Gastroesophageal sphincter (tissue), 4 donors: ENCODE measurements around the gene TDP1. TPM values are rescaled to one million over a fixed set of nuclear protein-coding genes. Genes with fewer than 3 reads are reported as not detected.

Experiments
- ATAC-seq: fragments of 150-250 bp; one replicate; pipeline ENCODE4 v1.9.1; 2016; ENCODE audit warnings: mild to moderate bottlenecking, moderate library complexity
- H3K27ac ChIP-seq, 4 donors: fragments of 200-600 bp; sonication (generic) in 3 of 4; 1 replicate in 3 of 4; 2 replicates in 1 of 4; pipeline ENCODE4 v1.5.1; 2016 to 2019
- H3K27me3 ChIP-seq: fragments of 200-600 bp; sonication (generic); one replicate; pipeline ENCODE4 v1.5.1; 2019
- H3K36me3 ChIP-seq, 2 donors: fragments of 200-600 bp; sonication (generic); one replicate each; pipeline ENCODE4 v1.5.1; 2019; ENCODE audit warnings: control low read depth in 1 of 2
- H3K4me1 ChIP-seq, 3 donors: fragments of 200-600 bp; sonication (generic); 1 replicate in 2 of 3; 2 replicates in 1 of 3; pipeline ENCODE4 v1.5.1; 2016 to 2019; ENCODE audit warnings: control low read depth in 2 of 3
- H3K4me3 ChIP-seq, 2 donors: fragments of 200-600 bp; sonication (generic); one replicate each; pipeline ENCODE4 v1.5.1; 2019; ENCODE audit warnings: mild to moderate bottlenecking in 1 of 2, moderate library complexity in 1 of 2
- H3K9me3 ChIP-seq, 3 donors: fragments of 200-600 bp; sonication (generic); one replicate each; pipeline ENCODE4 v1.5.1; 2017 to 2019; ENCODE audit warnings: control low read depth in 2 of 3
- CTCF ChIP-seq, 4 experiments: fragments of 200-600 bp in 2 of 4; fragments of 450-650 bp in 2 of 4; sonication (generic) in 1 of 4; IDR thresholded peaks; one replicate each; pipeline ENCODE4 v1.5.1; 2017 to 2019; ENCODE audit warnings: antibody characterized with exemption in 4 of 4, mild to moderate bottlenecking in 2 of 4, moderate library complexity in 2 of 4
- EP300 ChIP-seq: sonication (generic); formaldehyde crosslinking; IDR thresholded peaks from one replicate; pipeline ENCODE4 v1.6.1; 2017; ENCODE audit warnings: antibody characterized with exemption, mild to moderate bottlenecking
- POLR2A ChIP-seq, 2 donors: fragments of 450-650 bp; IDR thresholded peaks; one replicate each; pipeline ENCODE4 v1.6.1; 2017; ENCODE audit warnings: antibody characterized with exemption in 2 of 2, mild to moderate bottlenecking in 2 of 2, moderate library complexity in 1 of 2
- POLR2AphosphoS5 ChIP-seq: sonication (generic); formaldehyde crosslinking; IDR thresholded peaks from one replicate; pipeline ENCODE4 v1.6.1; 2017; ENCODE audit warnings: antibody characterized with exemption
- WGBS, 2 donors: methylation state at CpG; one replicate each; pipeline ENCODE4 v1.1.5; 2018; ENCODE audit warnings: low coverage in 1 of 2; 5-methylcytosine and 5-hydroxymethylcytosine counted together
- total RNA-seq, 4 donors: library from RNA; depleted of rRNA; stranded (reverse); fragments of >200 nt; gene quantifications; one replicate each; pipeline ENCODE4 v1.1.0, GENCODE V29; 2016

The TDP1 gene
- total RNA-seq, 4 donors from 2014 or later, result 5.4 to 12.1 (median 10.3) TPM

GRCh38 chr14:90091393-90091792, 135.7 kb downstream of the TDP1 start:
- no peak overlapping the region for H3K27ac ChIP-seq
- ATAC-seq, result no peak
- no peaks in the 10 kb centered on the region for H3K36me3 ChIP-seq
- peaks cover 0 to 8% (median 0%) of the 10 kb centered on the region in 3 donors for H3K4me1 ChIP-seq
- no peak overlapping the region for H3K4me3 ChIP-seq
- no peaks in the 10 kb centered on the region for H3K9me3 ChIP-seq
- TF ChIP-seq POLR2A (IDR thresholded peaks at IDR 0.05) (no peak), POLR2AphosphoS5 (no peak), CTCF (IDR thresholded peaks at IDR 0.05) (no peak), EP300 (no peak)
- 14 to 20% methylated on average over 1 of the region's 1 CpG for WGBS, 2 donors
- no peaks in the 10 kb centered on the region for H3K27me3 ChIP-seq

- H3K4me3 ChIP-seq, result no peak overlapping the region
- no peaks in the 10 kb centered on the region for H3K27me3 ChIP-seq
- H3K4me1 ChIP-seq, result peaks cover 0 to 8% (median 0%) of the 10 kb centered on the region in 3 donors
- no peak overlapping the region for H3K27ac ChIP-seq
- TF ChIP-seq POLR2AphosphoS5 (no peak), POLR2A (IDR thresholded peaks at IDR 0.05) (no peak), EP300 (no peak), CTCF (IDR thresholded peaks at IDR 0.05) (no peak)
- H3K36me3 ChIP-seq, result no peaks in the 10 kb centered on the region
- H3K9me3 ChIP-seq, result no peaks in the 10 kb centered on the region
- ATAC-seq, result no peak
- 79 to 93% methylated on average over 2 of the region's 2 CpGs for WGBS, 2 donors
Measured at GRCh38 chr14:90093942-90094595, 138.3 kb downstream of the TDP1 start.

Other genes with a start within 250 kb of the TDP1 start
- 1 to 10 TPM in 3 of 4 donors, under 1 TPM in 1; 0.93 to 9.6 (median 3.1) TPM for gene EFCAB11, start 1.2 kb upstream of the TDP1 start, total RNA-seq
- gene KCNK13, start 106.1 kb downstream of the TDP1 start, total RNA-seq, result under 1 TPM in 3 of 4 donors, not detected in 1; 0.10 to 0.81 (median 0.19) TPM